Measurements from ENCODE around the gene FADS2. TPM values are rescaled to one million over a fixed set of nuclear protein-coding genes. Genes with fewer than 3 reads are reported as not detected.

The FADS2 gene
- total RNA-seq, 1 experiment from 2014 or later: 514 TPM

GRCh38 chr11:61830237-61831105 lies 2.4 kb downstream of the FADS2 start:
- no peak overlapping the region for H3K4me3 ChIP-seq
- CTCF ChIA-PET: interaction anchor here (1.4 kb wide), 1 partner anchor 16 kb away, joined by 3 read pairs; no protein-coding TSS in a partner anchor
- 0 out of 2 replicates have a peak, but pooled peaks cover 5% of the 10 kb centered on the region for H3K4me1 ChIP-seq (replicated peaks; ENCODE audit: insufficient read depth)
- DNase-seq: no peak
- intact Hi-C loops (cut with micrococcal nuclease; ENCODE audit: unreplicated experiment): no loop called here
- BruUV-seq (replicated peaks): no TSS peak
- no peaks in the 10 kb centered on the region for H3K36me3 ChIP-seq (ENCODE audit: low read depth)
- H3K27ac ChIP-seq: no peak overlapping the region
- H3K9me2 ChIP-seq (ENCODE audit: insufficient read depth): no peaks in the 10 kb centered on the region
- H3K27me3 ChIP-seq (ENCODE audit: insufficient read depth, low read depth): no peaks in the 10 kb centered on the region
- no peaks in the 10 kb centered on the region for H4K20me1 ChIP-seq (ENCODE audit: insufficient read depth)
- no peaks in the 10 kb centered on the region for H3K79me2 ChIP-seq (ENCODE audit: low read depth)
- POLR2A ChIA-PET (ENCODE audit: unreplicated experiment): interaction anchor here (0.6 to 0.7 kb wide), 2 partner anchors 16 to 142 kb away, joined by 4 read pairs; no protein-coding TSS in a partner anchor
- no peak for TF ChIP-seq CTCF (conservative IDR thresholded peaks at IDR 0.05)
- TF ChIP-seq EZH2 (IDR thresholded peaks at IDR 0.05; ENCODE audit: low read depth): no peak
- no peaks in the 10 kb centered on the region for H3F3A ChIP-seq (ENCODE audit: insufficient read depth, low read depth)
- H3K9me3 ChIP-seq (ENCODE audit: insufficient read depth, low read depth): no peaks in the 10 kb centered on the region
- H2AFZ ChIP-seq: no peak overlapping the region
- H3K4me2 ChIP-seq: no peak overlapping the region

GRCh38 chr11:61832207-61832606 lies 4.1 kb downstream of the FADS2 start:
- Histone ChIP-seq H3K4me2 (no peak overlapping the region), H3K27ac (no peak overlapping the region), H3K4me1 (replicated peaks; ENCODE audit: insufficient read depth) (0 out of 2 replicates have a peak, but pooled peaks cover 5% of the 10 kb centered on the region), H3K27me3 (ENCODE audit: insufficient read depth, low read depth) (no peaks in the 10 kb centered on the region), H3F3A (ENCODE audit: insufficient read depth, low read depth) (no peaks in the 10 kb centered on the region), H3K36me3 (ENCODE audit: low read depth) (no peaks in the 10 kb centered on the region), H3K9me2 (ENCODE audit: insufficient read depth) (no peaks in the 10 kb centered on the region), H4K20me1 (ENCODE audit: insufficient read depth) (no peaks in the 10 kb centered on the region), H3K4me3 (no peak overlapping the region), H3K79me2 (ENCODE audit: low read depth) (no peaks in the 10 kb centered on the region), H3K9me3 (ENCODE audit: insufficient read depth, low read depth) (no peaks in the 10 kb centered on the region), H2AFZ (no peak overlapping the region)
- no TSS peak for BruUV-seq (replicated peaks)
- DNase-seq: no peak
- ChIA-PET CTCF (no interaction called here), POLR2A (ENCODE audit: unreplicated experiment) (interaction anchor here (0.6 kb wide), 1 partner anchor 139 kb away, joined by 5 read pairs; no protein-coding TSS in a partner anchor)
- TF ChIP-seq CTCF (conservative IDR thresholded peaks at IDR 0.05): no peak
- TF ChIP-seq EZH2 (IDR thresholded peaks at IDR 0.05; ENCODE audit: low read depth): no peak
- intact Hi-C loops (cut with micrococcal nuclease; ENCODE audit: unreplicated experiment): no loop called here

- DNase-seq: no peak
- H3F3A ChIP-seq (ENCODE audit: insufficient read depth, low read depth): no peaks in the 10 kb centered on the region
- H3K4me2 ChIP-seq: no peak overlapping the region
- 0 out of 2 replicates have a peak, but pooled peaks cover 5% of the 10 kb centered on the region for H3K4me1 ChIP-seq (replicated peaks; ENCODE audit: insufficient read depth)
- POLR2A ChIA-PET (ENCODE audit: unreplicated experiment): interaction anchor here (0.6 kb wide), 1 partner anchor 18 kb away, joined by 6 read pairs; no protein-coding TSS in a partner anchor
- H3K27ac ChIP-seq: no peak overlapping the region
- no peak for TF ChIP-seq CTCF (conservative IDR thresholded peaks at IDR 0.05)
- TF ChIP-seq EZH2 (IDR thresholded peaks at IDR 0.05; ENCODE audit: low read depth): no peak
- BruUV-seq (replicated peaks): no TSS peak
- H3K36me3 ChIP-seq (ENCODE audit: low read depth): no peaks in the 10 kb centered on the region
- H3K9me3 ChIP-seq (ENCODE audit: insufficient read depth, low read depth): no peaks in the 10 kb centered on the region
- no peaks in the 10 kb centered on the region for H4K20me1 ChIP-seq (ENCODE audit: insufficient read depth)
- intact Hi-C loops (cut with micrococcal nuclease; ENCODE audit: unreplicated experiment): no loop called here
- H3K4me3 ChIP-seq: no peak overlapping the region
- no peaks in the 10 kb centered on the region for H3K79me2 ChIP-seq (ENCODE audit: low read depth)
- no peaks in the 10 kb centered on the region for H3K27me3 ChIP-seq (ENCODE audit: insufficient read depth, low read depth)
- H3K9me2 ChIP-seq (ENCODE audit: insufficient read depth): no peaks in the 10 kb centered on the region
- CTCF ChIA-PET: no interaction called here
- H2AFZ ChIP-seq: no peak overlapping the region
These were observed 4.7 kb downstream of the FADS2 start for GRCh38 chr11:61832754-61833153.
